H1 (cell line): ENCODE measurements around the gene RTN4RL1. TPM values are rescaled to one million over a fixed set of nuclear protein-coding genes. Genes with fewer than 3 reads are reported as not detected.

ENCODE experiments used
- CTCF ChIA-PET: fragments of 300-600 bp; sonication (Branson Sonifier 250); formaldehyde crosslinking; loops from one replicate; lab custom pipeline; 2021; ENCODE audit not compliant: partially characterized antibody; lab: Charles Lee
- POLR2A ChIA-PET: fragments of 300-600 bp; sonication (Branson Sonifier 250); formaldehyde crosslinking; loops from one replicate; lab custom pipeline; 2021; ENCODE audit warnings: inconsistent platforms; ENCODE audit not compliant: partially characterized antibody; lab: Charles Lee
- DNase-seq, 2 experiments: peaks; one replicate each; pipeline versions ENCODE4 v3.0.0 to v3.0.0-alpha.2; 2010 to 2022; ENCODE audit warnings: low spot score in 2 of 2, low read depth in 1 of 2, mixed read lengths in 1 of 2
- FAIRE-seq: peaks from 2 replicates; lab custom pipeline; 2011; peaks lifted over from hg19 to GRCh38; lab: Jason Lieb, UNC
- H2AFZ ChIP-seq: 2 replicates; pipeline ENCODE4 v1.8.1; 2012; ENCODE audit warnings: low read length, inconsistent platforms
- H2AK5ac ChIP-seq: 2 replicates; pipeline ENCODE4 v1.6.1; 2013; ENCODE audit warnings: low read depth, low read length
- H2BK120ac ChIP-seq: replicated peaks from 2 replicates; pipeline ENCODE3; 2013; ENCODE audit warnings: low read depth, low read length, inconsistent platforms
- H2BK12ac ChIP-seq: 2 replicates; pipeline ENCODE4 v1.6.1; 2013; ENCODE audit warnings: low read depth, low read length
- H2BK15ac ChIP-seq: 2 replicates; pipeline ENCODE4 v1.6.1; 2013; ENCODE audit warnings: low read length
- H2BK20ac ChIP-seq: 2 replicates; pipeline ENCODE4 v1.6.1; 2013; ENCODE audit warnings: low read length
- H2BK5ac ChIP-seq: 2 replicates; pipeline ENCODE4 v1.6.1; 2013; ENCODE audit warnings: low read depth, low read length
- H3K14ac ChIP-seq: 2 replicates; pipeline ENCODE4 v1.6.1; 2013; ENCODE audit warnings: inconsistent platforms; ENCODE audit not compliant: insufficient read length
- H3K18ac ChIP-seq: 2 replicates; pipeline ENCODE4 v1.6.1; 2013; ENCODE audit warnings: low read length; ENCODE audit errors: extremely low read depth
- H3K23ac ChIP-seq: 2 replicates; pipeline ENCODE4 v1.6.1; 2013; ENCODE audit warnings: inconsistent platforms; ENCODE audit not compliant: insufficient read length
- H3K23me2 ChIP-seq: 2 replicates; pipeline ENCODE4 v1.6.1; 2013; ENCODE audit warnings: low read depth, low read length
- H3K27ac ChIP-seq: 2 replicates; pipeline ENCODE4 v1.6.1; 2011; ENCODE audit warnings: low read depth, low read length, inconsistent platforms
- H3K27me3 ChIP-seq, 4 experiments: replicated peaks in 1 of 4; 1 replicate in 1 of 4; 2 replicates in 3 of 4; pipeline versions ENCODE4 v1.6.1 to v1.8.1; 2011 to 2013; ENCODE audit warnings: low read length in 3 of 4, mild to moderate bottlenecking in 3 of 4, inconsistent platforms in 2 of 4, mixed read lengths in 2 of 4, moderate library complexity in 1 of 4; ENCODE audit not compliant: control insufficient read depth in 3 of 4, insufficient read depth in 3 of 4; ENCODE audit errors: extremely low read depth in 1 of 4
- H3K36me3 ChIP-seq, 4 experiments: 2 replicates each; pipeline versions ENCODE4 v1.6.1 to v1.8.1; 2011 to 2013; ENCODE audit warnings: mild to moderate bottlenecking in 4 of 4, low read length in 3 of 4, moderate library complexity in 2 of 4, control low read depth in 1 of 4, inconsistent platforms in 1 of 4; ENCODE audit not compliant: insufficient read depth in 4 of 4, control insufficient read depth in 2 of 4
- H3K4ac ChIP-seq: replicated peaks from 2 replicates; pipeline ENCODE3; 2013; ENCODE audit warnings: low read length, low read depth, mixed read lengths, inconsistent platforms; ENCODE audit not compliant: insufficient read length
- H3K4me1 ChIP-seq, 4 experiments: replicated peaks in 1 of 4; 1 replicate in 1 of 4; 2 replicates in 3 of 4; pipeline versions ENCODE4 v1.6.1 to v1.8.1; 2011 to 2013; ENCODE audit warnings: low read length in 3 of 4, inconsistent platforms in 2 of 4, mixed read lengths in 1 of 4; ENCODE audit not compliant: insufficient read depth in 4 of 4, control insufficient read depth in 3 of 4
- H3K4me2 ChIP-seq, 2 experiments: 2 replicates each; pipeline versions ENCODE4 v1.6.1 to v1.8.1; 2011 to 2013; ENCODE audit warnings: low read depth in 2 of 2, low read length in 2 of 2, control low read depth in 1 of 2, inconsistent platforms in 1 of 2, mild to moderate bottlenecking in 1 of 2; ENCODE audit not compliant: insufficient read depth in 1 of 2
- H3K4me3 ChIP-seq, 4 experiments: fragments of 200-600, 300-600 bp in 1 of 4; sonication (generic), shearing (Covaris generic), sonication (Bioruptor Twin) in 1 of 4; 2 replicates each; pipeline versions ENCODE4 v1.5.1 to v1.8.1; 2011 to 2016; ENCODE audit warnings: low read length in 4 of 4, low read depth in 3 of 4, control low read depth in 2 of 4, inconsistent platforms in 2 of 4, mild to moderate bottlenecking in 2 of 4, mixed read lengths in 1 of 4, moderate library complexity in 1 of 4; ENCODE audit not compliant: insufficient read depth in 2 of 4; ENCODE audit errors: extremely low read depth in 1 of 4
- H3K56ac ChIP-seq: replicated peaks from 2 replicates; pipeline ENCODE3; 2013; ENCODE audit warnings: low read depth, mild to moderate bottlenecking, mixed read lengths, low read length, inconsistent platforms; ENCODE audit not compliant: insufficient read length
- H3K79me1 ChIP-seq: 2 replicates; pipeline ENCODE4 v1.6.1; 2013; ENCODE audit warnings: low read depth, low read length, control low read depth
- H3K79me2 ChIP-seq, 2 experiments: 2 replicates each; pipeline versions ENCODE4 v1.6.1 to v1.8.1; 2012 to 2013; ENCODE audit warnings: low read length in 2 of 2, mild to moderate bottlenecking in 2 of 2, inconsistent platforms in 1 of 2; ENCODE audit not compliant: insufficient read depth in 2 of 2, control insufficient read depth in 1 of 2
- H3K9ac ChIP-seq, 4 experiments: replicated peaks in 1 of 4; 1 replicate in 1 of 4; 2 replicates in 3 of 4; pipeline versions ENCODE4 v1.6.1 to v1.8.1; 2011 to 2013; ENCODE audit warnings: low read depth in 3 of 4, low read length in 3 of 4, control low read depth in 2 of 4, mild to moderate bottlenecking in 2 of 4, moderate library complexity in 2 of 4, inconsistent platforms in 1 of 4; ENCODE audit errors: extremely low read depth in 1 of 4
- H3K9me3 ChIP-seq, 2 experiments: 2 replicates each; pipeline versions ENCODE4 v1.6.1 to v1.8.1; 2012 to 2013; ENCODE audit warnings: mild to moderate bottlenecking in 2 of 2, moderate library complexity in 2 of 2, control low read depth in 1 of 2, inconsistent platforms in 1 of 2, low read depth in 1 of 2, low read length in 1 of 2, mixed read lengths in 1 of 2; ENCODE audit not compliant: insufficient read depth in 2 of 2
- H4K20me1 ChIP-seq, 2 experiments: replicated peaks in 1 of 2; 2 replicates each; pipeline versions ENCODE3 to v1.8.1; 2011 to 2013; ENCODE audit warnings: inconsistent platforms in 2 of 2, low read length in 2 of 2, mild to moderate bottlenecking in 1 of 2; ENCODE audit not compliant: insufficient read depth in 2 of 2, control insufficient read depth in 1 of 2
- H4K5ac ChIP-seq: 2 replicates; pipeline ENCODE4 v1.6.1; 2013; ENCODE audit warnings: low read length, low read depth, mixed read lengths, inconsistent platforms; ENCODE audit not compliant: insufficient read length
- H4K8ac ChIP-seq: 2 replicates; pipeline ENCODE4 v1.8.0; 2013; ENCODE audit warnings: mild to moderate bottlenecking, moderate library complexity, low read length, inconsistent platforms; ENCODE audit not compliant: insufficient read depth; ENCODE audit errors: extremely low read depth
- H4K91ac ChIP-seq: replicated peaks from 2 replicates; pipeline ENCODE3; 2013; ENCODE audit warnings: low read length, mixed read lengths, inconsistent platforms; ENCODE audit not compliant: insufficient read length
- HDAC2 ChIP-seq, 2 experiments: fragments of 300-600 bp in 1 of 2; sonication (generic) in 1 of 2; IDR thresholded peaks; 2 replicates each; pipeline ENCODE4 v1.6.1; 2011 to 2012; ENCODE audit warnings: low read depth in 2 of 2, low read length in 2 of 2, mild to moderate bottlenecking in 2 of 2, moderate library complexity in 2 of 2, borderline replicate concordance in 1 of 2, inconsistent platforms in 1 of 2
- KDM1A ChIP-seq: fragments of 200-600, 300-600 bp; sonication (generic); IDR thresholded peaks from 2 replicates; pipeline ENCODE4 v1.7.1; 2016; ENCODE audit warnings: mild to moderate bottlenecking, low read length, borderline replicate concordance
- ZNF274 ChIP-seq: IDR thresholded peaks from 2 replicates; pipeline ENCODE4 v1.7.0; 2012; ENCODE audit warnings: low read length, borderline replicate concordance; ENCODE audit errors: extremely low read depth
- WGBS, 2 experiments: shearing (Covaris generic) in 1 of 2; methylation state at CpG; one replicate each; pipeline versions ENCODE4 v1.1.6 to v1.1.7; 2013 to 2015; ENCODE audit warnings: low lambda C conversion rate in 2 of 2, mixed read lengths in 2 of 2, inconsistent platforms in 1 of 2, low coverage in 1 of 2, missing lambda C conversion rate in 1 of 2; ENCODE audit not compliant: insufficient replicate concordance in 2 of 2, insufficient coverage in 1 of 2, insufficient read length in 1 of 2; ENCODE audit errors: extremely low coverage in 1 of 2, missing lambda C conversion rate in 1 of 2; 5-methylcytosine and 5-hydroxymethylcytosine counted together
- polyA plus RNA-seq, 7 experiments: library from polyadenylated mRNA; depleted of rRNA in 3 of 7; stranded (reverse) in 5 of 7; unstranded in 2 of 7; fragments of >200 nt in 5 of 7; fragments of 200-250 nt in 2 of 7; gene quantifications; 1 replicate in 5 of 7; 2 replicates in 1 of 7; 4 replicates in 1 of 7; pipeline versions ENCODE4 v1.2.1 to v1.2.3, GENCODE V29; 2011 to 2013; ENCODE audit warnings: missing spikeins in 2 of 7, mixed read lengths in 2 of 7
- total RNA-seq: library from RNA; stranded (reverse); fragmentation: NEBNext Ultra II Directional; extraction: Animal tissue kit (Norgen Biotek cat#: 25700); gene quantifications from 2 replicates; pipeline ENCODE4 v1.2.1, GENCODE V29; 2021

Gene RTN4RL1
- total and polyA plus RNA-seq, 2 of the 8 experiments (the other 6 are each of a cell fraction or from before 2014, with no cell fraction given): 0.09 TPM; not detected in 1

GRCh38 chr17:1996800-1997288, 28.3 kb downstream of the RTN4RL1 start:
- no peak overlapping the region for H3K4me3 ChIP-seq
- POLR2A ChIA-PET: no interaction called here

More at GRCh38 chr17:1996800-1997288, 28.3 kb downstream of the RTN4RL1 start:
- peak overlapping the region in 1 of 2 experiments; percentile 73; a peak in 1 of 4 replicates for H3K4me2 ChIP-seq
- no peaks in the 10 kb centered on the region for H3K79me2 ChIP-seq
- H2BK5ac ChIP-seq: no peak overlapping the region
- no peaks in the 10 kb centered on the region for H3K9me3 ChIP-seq
- no peak overlapping the region for H3K23ac ChIP-seq
- H3K4ac ChIP-seq: no peak overlapping the region
- peaks cover 4% of the 10 kb centered on the region; the same call in 1 of the 2 replicates for H3K23me2 ChIP-seq
- no peak overlapping the region for H2BK15ac ChIP-seq
- no peak overlapping the region for H4K5ac ChIP-seq
- H3K18ac ChIP-seq: no peak overlapping the region
- H3K79me1 ChIP-seq: no peaks in the 10 kb centered on the region
- FAIRE-seq: no peak
- no peak overlapping the region for H3K27ac ChIP-seq
- H3K27me3 ChIP-seq: peaks cover 8 to 28% (median 20%) of the 10 kb centered on the region in 4 experiments
- H4K8ac ChIP-seq: no peak overlapping the region
- no peaks in the 10 kb centered on the region for H4K20me1 ChIP-seq
- no peak overlapping the region for H2BK120ac ChIP-seq
- DNase-seq: no peak
- no peak overlapping the region for H3K14ac ChIP-seq
- no peak overlapping the region for H3K9ac ChIP-seq
- H3K36me3 ChIP-seq: no peaks in the 10 kb centered on the region
- 0 out of 2 replicates have a peak overlapping the region, but pooled peaks have one; percentile 22 for H2BK20ac ChIP-seq
- TF ChIP-seq KDM1A (peak; percentile 90; the same call in 1 of the 2 replicates), ZNF274 (no peak), HDAC2 (IDR thresholded peaks at IDR 0.05; ENCODE audit: borderline replicate concordance in 1 of 2, low read depth in 2 of 2, low read length in 2 of 2) (0 out of 4 replicates have a peak, but pooled peaks of 1 of the 2 experiments have one; percentile 65)
- TF ChIP-seq, all 59 proteins: peak for 2
- CTCF ChIA-PET: interaction anchor here (0.6 to 2.2 kb wide), 3 partner anchors 14 to 88 kb away, joined by 3 to 6 read pairs (median 6); partner anchors contain the start of gene RTN4RL1
- Histone ChIP-seq H3K4me1 (peaks cover 0 to 21% (median 12%) of the 10 kb centered on the region in 4 experiments; a peak in 6 of 7 replicates), H2AFZ (no peak overlapping the region), H2BK12ac (no peak overlapping the region), H4K91ac (no peak overlapping the region), H2AK5ac (no peak overlapping the region), H3K56ac (no peak overlapping the region)
- 88% methylated on average over 9 of the region's 9 CpGs; no CpG with 5 or more reads in 1 of the 2 experiments for WGBS, 2 experiments
